IMR-90 (cell line): ENCODE data around the gene RPRML. TPM values are rescaled to one million over a fixed set of nuclear protein-coding genes. Genes with fewer than 3 reads are reported as not detected.

Source experiments
- ATAC-seq: fragments of 200-7000 bp; cut with Tn5 transposase; 2 replicates; pipeline ENCODE4 v1.9.1; 2020; ENCODE audit warnings: low read depth, mild to moderate bottlenecking, moderate library complexity
- BruUV-seq: library from RNA; stranded (reverse); fragments of 400-500 nt; replicated peaks from 2 replicates; lab custom pipeline; 2021; lab: Mats Ljungman, UMichigan
- CTCF ChIA-PET: fragments of 300-600 bp; formaldehyde crosslinking; extraction: SDS; loops from one replicate; lab custom pipeline; 2021; ENCODE audit warnings: antibody characterized with exemption; lab: Yijun Ruan, JAX
- POLR2A ChIA-PET: fragments of 300-600 bp; sonication (Branson Sonifier 250); formaldehyde crosslinking; loops from one replicate; lab custom pipeline; 2022; ENCODE audit warnings: antibody characterized with exemption; ENCODE audit not compliant: unreplicated experiment; lab: Charles Lee
- DNase-seq: peaks from one replicate; pipeline ENCODE4 v3.0.0; 2013
- H2AFZ ChIP-seq: replicated peaks from 2 replicates; pipeline ENCODE3; 2013; ENCODE audit warnings: low read length, mild to moderate bottlenecking; ENCODE audit not compliant: poor library complexity
- H2AK5ac ChIP-seq: 2 replicates; pipeline ENCODE4 v1.6.1; 2013; ENCODE audit warnings: low read depth, low read length, inconsistent platforms
- H2AK9ac ChIP-seq: replicated peaks from 2 replicates; pipeline ENCODE3; 2013; ENCODE audit warnings: mild to moderate bottlenecking, low read depth, low read length, moderate library complexity; ENCODE audit not compliant: poor library complexity
- H2BK120ac ChIP-seq: 2 replicates; pipeline ENCODE4 v1.6.1; 2013; ENCODE audit warnings: low read depth, low read length, inconsistent platforms
- H2BK15ac ChIP-seq: 3 replicates; pipeline ENCODE4 v1.6.1; 2013; ENCODE audit warnings: low read depth, low read length, inconsistent platforms
- H2BK20ac ChIP-seq: 2 replicates; pipeline ENCODE4 v1.6.1; 2013; ENCODE audit warnings: low read depth, mild to moderate bottlenecking, inconsistent platforms, low read length, moderate library complexity
- H2BK5ac ChIP-seq: 2 replicates; pipeline ENCODE4 v1.6.1; 2013; ENCODE audit warnings: mild to moderate bottlenecking, low read depth, low read length, inconsistent platforms; ENCODE audit not compliant: poor library complexity, severe bottlenecking
- H3K14ac ChIP-seq: replicated peaks from 2 replicates; pipeline ENCODE4 v1.6.1; 2013; ENCODE audit warnings: low read depth, low read length, inconsistent platforms
- H3K18ac ChIP-seq: 2 replicates; pipeline ENCODE4 v1.6.1; 2013; ENCODE audit warnings: low read depth, low read length, control low read depth
- H3K23ac ChIP-seq: 2 replicates; pipeline ENCODE4 v1.6.1; 2013; ENCODE audit warnings: low read depth, low read length, inconsistent platforms
- H3K27ac ChIP-seq: 2 replicates; pipeline ENCODE4 v1.5.1; 2013; ENCODE audit warnings: mild to moderate bottlenecking, control low read depth, low read length; ENCODE audit not compliant: insufficient read depth
- H3K27me3 ChIP-seq: 2 replicates; pipeline ENCODE4 v1.6.1; 2013; ENCODE audit warnings: low read length; ENCODE audit not compliant: control insufficient read depth, insufficient read depth
- H3K36me3 ChIP-seq: 2 replicates; pipeline ENCODE4 v1.6.1; 2013; ENCODE audit warnings: low read length, mixed read lengths; ENCODE audit not compliant: control insufficient read depth, insufficient read depth
- H3K4ac ChIP-seq: 2 replicates; pipeline ENCODE4 v1.6.1; 2013; ENCODE audit warnings: low read depth, low read length, inconsistent platforms
- H3K4me1 ChIP-seq: 2 replicates; pipeline ENCODE4 v1.6.1; 2013; ENCODE audit warnings: low read length, mixed read lengths; ENCODE audit not compliant: control insufficient read depth, insufficient read depth
- H3K4me2 ChIP-seq: 2 replicates; pipeline ENCODE4 v1.6.1; 2013; ENCODE audit warnings: low read depth, mild to moderate bottlenecking, control low read depth, low read length, moderate library complexity
- H3K4me3 ChIP-seq: 2 replicates; pipeline ENCODE4 v1.5.1; 2013; ENCODE audit warnings: low read depth, mild to moderate bottlenecking, control low read depth, low read length, moderate library complexity; ENCODE audit not compliant: insufficient read depth
- H3K56ac ChIP-seq: 2 replicates; pipeline ENCODE4 v1.6.1; 2013; ENCODE audit warnings: low read length, inconsistent platforms; ENCODE audit not compliant: insufficient read depth; ENCODE audit errors: extremely low read depth
- H3K79me1 ChIP-seq, 2 experiments: 2 replicates each; pipeline ENCODE4 v1.6.1; 2013; ENCODE audit warnings: low read length in 2 of 2, inconsistent platforms in 1 of 2, low read depth in 1 of 2
- H3K9ac ChIP-seq: 2 replicates; pipeline ENCODE4 v1.6.1; 2013; ENCODE audit warnings: low read depth, low read length, control low read depth
- H3K9me1 ChIP-seq: 2 replicates; pipeline ENCODE4 v1.6.1; 2013; ENCODE audit warnings: low read length, inconsistent platforms; ENCODE audit not compliant: insufficient read depth
- H3K9me3 ChIP-seq: 2 replicates; pipeline ENCODE4 v1.6.1; 2013; ENCODE audit warnings: low read length; ENCODE audit not compliant: control insufficient read depth, insufficient read depth
- H4K20me1 ChIP-seq: 2 replicates; pipeline ENCODE4 v1.6.1; 2013; ENCODE audit warnings: low read length, inconsistent platforms; ENCODE audit not compliant: insufficient read depth
- H4K5ac ChIP-seq: 2 replicates; pipeline ENCODE4 v1.6.1; 2013; ENCODE audit warnings: mild to moderate bottlenecking, low read depth, low read length, control low read depth
- H4K8ac ChIP-seq, 2 experiments: 2 replicates each; pipeline ENCODE4 v1.6.1; 2013; ENCODE audit warnings: low read depth in 2 of 2, low read length in 2 of 2, control low read depth in 1 of 2, inconsistent platforms in 1 of 2
- H4K91ac ChIP-seq: 2 replicates; pipeline ENCODE4 v1.6.1; 2013; ENCODE audit warnings: low read depth, low read length, inconsistent platforms; ENCODE audit not compliant: insufficient read depth
- MAZ ChIP-seq: IDR thresholded peaks from 2 replicates; pipeline ENCODE4 v1.6.1; 2012; ENCODE audit warnings: low read depth, mild to moderate bottlenecking, low read length, improper control_type of control experiment, moderate library complexity, borderline replicate concordance
- WGBS, 2 experiments: methylation state at CpG; one replicate each; pipeline versions ENCODE4 v1.1.5 to v1.1.7; 2013; ENCODE audit warnings: missing lambda C conversion rate in 2 of 2; ENCODE audit not compliant: insufficient read length in 1 of 2; ENCODE audit errors: extremely low coverage in 2 of 2; 5-methylcytosine and 5-hydroxymethylcytosine counted together
- dilution Hi-C: fragments of 300-500 bp; cut with HindIII; formaldehyde crosslinking; loops from one replicate; pipeline ENCODE4 v1.14.3; 2018; ENCODE audit warnings: low sequenced_read_pairs; ENCODE audit not compliant: unreplicated experiment
- in situ Hi-C: fragments of 300-500 bp; cut with MboI; formaldehyde crosslinking; loops from 3 replicates; pipeline ENCODE4 v1.14.3; 2019; ENCODE audit warnings: low sequenced_read_pairs, inconsistent platforms, mixed read lengths
- intact Hi-C: fragments of 100-400 bp; cut with micrococcal nuclease; formaldehyde crosslinking; loops from 2 replicates; pipeline ENCODE4 v1.10.0; 2022
- polyA plus RNA-seq, 3 experiments: library from polyadenylated mRNA; depleted of rRNA; stranded (reverse); fragments of >200 nt; gene quantifications; 2 replicates each; pipeline ENCODE4 v1.2.3, GENCODE V29; 2012; ENCODE audit warnings: low replicate concordance in 1 of 3
- total RNA-seq: library from RNA; depleted of rRNA; stranded (reverse); fragments of >200 nt; gene quantifications from 2 replicates; pipeline ENCODE4 v1.2.3, GENCODE V29; 2012

Gene RPRML
- total and polyA plus RNA-seq, 2 of the 4 experiments (the other 2 are of a cell fraction): not detected

- BruUV-seq: no TSS peak
- DNase-seq: no peak
- Histone ChIP-seq H3K18ac (no peak overlapping the region), H3K14ac (no peak overlapping the region), H2AFZ (no peak overlapping the region), H3K36me3 (no peaks in the 10 kb centered on the region), H3K4me1 (peaks cover 3% of the 10 kb centered on the region), H4K91ac (no peak overlapping the region), H3K4ac (no peak overlapping the region), H3K56ac (no peak overlapping the region), H2BK120ac (no peak overlapping the region), H4K5ac (no peak overlapping the region), H3K9ac (no peak overlapping the region), H3K79me1 (no peaks in the 10 kb centered on the region), H2AK9ac (no peak overlapping the region), H3K23ac (no peak overlapping the region), H3K4me2 (no peak overlapping the region), H4K8ac (no peak overlapping the region), H3K27ac (no peak overlapping the region), H3K4me3 (no peak overlapping the region), H2BK15ac (no peak overlapping the region), H4K20me1 (no peaks in the 10 kb centered on the region), H3K27me3 (peaks cover 59% of the 10 kb centered on the region), H3K9me1 (no peaks in the 10 kb centered on the region), H2AK5ac (no peak overlapping the region), H2BK20ac (no peak overlapping the region), H2BK5ac (no peak overlapping the region), H3K9me3 (no peaks in the 10 kb centered on the region)
- ChIA-PET POLR2A (no interaction called here), CTCF (interaction anchor here (1.0 kb wide), 1 partner anchor 13 kb away, joined by 3 read pairs; no protein-coding TSS in a partner anchor)
- WGBS, 2 experiments: 69% methylated on average over 3 of the region's 14 CpGs; no CpG with 5 or more reads in 1 of the 2 experiments
- intact Hi-C loops: no loop called here
- TF ChIP-seq MAZ: no peak
- in situ Hi-C loops: no loop called here
- ATAC-seq: no peak
- dilution Hi-C loops: no loop called here
These were observed 2.3 kb downstream of the RPRML start for GRCh38 chr17:46976626-46977270.
